ENCODE data around the gene MRPL34.

DNA sequence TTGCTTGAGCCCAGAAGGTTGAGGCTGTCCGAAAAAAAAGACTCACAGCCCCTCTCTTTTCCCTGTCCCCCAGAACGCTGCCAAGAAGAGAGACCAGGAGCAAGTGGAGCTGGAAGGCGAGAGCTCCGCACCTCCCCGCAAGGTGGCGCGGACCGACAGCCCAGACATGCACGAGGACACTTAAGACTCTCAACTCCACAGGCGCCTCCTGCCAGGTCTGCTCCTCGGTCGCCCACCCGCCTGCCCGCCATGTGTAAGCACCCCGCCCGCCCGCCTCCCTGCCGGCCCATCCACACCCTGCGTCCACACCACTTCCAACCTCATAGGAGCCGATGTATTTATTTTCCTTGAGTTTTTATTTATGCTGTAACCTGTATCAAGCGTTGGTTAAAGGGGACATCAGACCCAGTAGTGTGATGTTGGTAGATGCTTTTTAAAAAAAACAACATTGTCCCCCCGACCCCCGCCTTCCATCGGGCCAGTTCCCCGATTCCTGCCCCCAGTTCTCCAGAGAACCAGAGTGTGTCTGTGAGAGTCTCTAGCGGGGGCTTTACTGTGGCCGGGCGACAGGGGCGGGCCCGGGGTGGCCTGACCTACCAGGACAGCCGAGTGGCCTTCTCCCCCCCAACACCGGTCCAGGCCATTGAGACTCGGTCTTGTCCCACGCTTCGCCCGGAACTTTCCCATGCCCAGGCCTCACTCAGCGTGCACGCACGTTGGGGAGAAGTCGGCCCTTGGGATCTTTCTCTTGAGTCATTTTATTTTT is 14.0 kb downstream of the MRPL34 start:
- no peak for TF ChIP-seq POLR2A (IDR thresholded peaks at IDR 0.05)
- TF ChIP-seq, protein P1, sequence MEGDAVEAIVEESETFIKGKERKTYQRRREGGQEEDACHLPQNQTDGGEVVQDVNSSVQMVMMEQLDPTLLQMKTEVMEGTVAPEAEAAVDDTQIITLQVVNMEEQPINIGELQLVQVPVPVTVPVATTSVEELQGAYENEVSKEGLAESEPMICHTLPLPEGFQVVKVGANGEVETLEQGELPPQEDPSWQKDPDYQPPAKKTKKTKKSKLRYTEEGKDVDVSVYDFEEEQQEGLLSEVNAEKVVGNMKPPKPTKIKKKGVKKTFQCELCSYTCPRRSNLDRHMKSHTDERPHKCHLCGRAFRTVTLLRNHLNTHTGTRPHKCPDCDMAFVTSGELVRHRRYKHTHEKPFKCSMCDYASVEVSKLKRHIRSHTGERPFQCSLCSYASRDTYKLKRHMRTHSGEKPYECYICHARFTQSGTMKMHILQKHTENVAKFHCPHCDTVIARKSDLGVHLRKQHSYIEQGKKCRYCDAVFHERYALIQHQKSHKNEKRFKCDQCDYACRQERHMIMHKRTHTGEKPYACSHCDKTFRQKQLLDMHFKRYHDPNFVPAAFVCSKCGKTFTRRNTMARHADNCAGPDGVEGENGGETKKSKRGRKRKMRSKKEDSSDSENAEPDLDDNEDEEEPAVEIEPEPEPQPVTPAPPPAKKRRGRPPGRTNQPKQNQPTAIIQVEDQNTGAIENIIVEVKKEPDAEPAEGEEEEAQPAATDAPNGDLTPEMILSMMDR (IDR thresholded peaks at IDR 0.05 in 4 of 5, conservative IDR thresholded peaks at IDR 0.05 in 1 of 5): no peak
